Effector memory CD8-positive, alpha-beta T cell (primary cell): Measurements from ENCODE around the gene GFI1.
A peak's percentile ranks its signal among the peaks of the same experiment; 100 is the strongest.

ENCODE experiments used
- ATAC-seq: fragments of 150-1000 bp; cut with Tn5 transposase; replicated peaks from 2 replicates; pipeline ENCODE4 v1.10.0; 2021; ENCODE audit warnings: mild to moderate bottlenecking, moderate library complexity
- DNase-seq, 3 experiments: peaks; one replicate each; pipeline ENCODE4 v3.0.0; 2021
- H3K27ac Mint-ChIP-seq, 2 donors: one replicate each; pipeline ENCODE4 v1.8.0; 2022; ENCODE audit warnings: mild to moderate bottlenecking in 2 of 2, mixed read lengths in 2 of 2, moderate library complexity in 2 of 2
- H3K27me3 Mint-ChIP-seq, 2 donors: one replicate each; pipeline ENCODE4 v1.8.0; 2022; ENCODE audit warnings: mixed read lengths in 2 of 2
- H3K36me3 Mint-ChIP-seq: one replicate; pipeline ENCODE4 v1.8.0; 2022; ENCODE audit warnings: mild to moderate bottlenecking, moderate library complexity, mixed read lengths; ENCODE audit not compliant: insufficient read depth
- H3K4me1 Mint-ChIP-seq, 2 donors: one replicate each; pipeline ENCODE4 v1.8.0; 2022; ENCODE audit warnings: low read depth in 2 of 2, mixed read lengths in 2 of 2
- H3K4me3 Mint-ChIP-seq, 2 donors: one replicate each; pipeline ENCODE4 v1.8.0; 2022; ENCODE audit warnings: mild to moderate bottlenecking in 2 of 2, mixed read lengths in 2 of 2, moderate library complexity in 2 of 2
- H3K9me3 Mint-ChIP-seq, 2 donors: one replicate each; pipeline ENCODE4 v1.8.0; 2022; ENCODE audit warnings: mixed read lengths in 2 of 2

Gene GFI1

DNA sequence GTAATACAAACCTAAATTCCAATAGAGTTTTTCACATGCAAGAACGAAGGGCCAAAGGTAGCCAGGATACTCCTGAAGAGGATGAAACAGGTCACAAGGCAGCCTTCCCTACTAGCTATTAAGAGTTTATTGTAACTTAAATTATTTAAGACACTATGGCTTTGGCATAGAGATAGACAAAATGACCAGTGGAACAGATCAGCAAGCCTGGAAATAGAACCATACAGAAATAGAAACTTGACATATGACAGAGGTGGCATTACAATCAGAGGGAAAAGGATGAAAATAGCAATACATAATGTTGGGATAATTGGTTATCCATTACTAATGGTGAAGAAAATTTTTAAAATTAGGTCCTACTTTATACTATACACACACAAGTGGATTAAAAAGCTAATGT lies 16.5 kb downstream of the GFI1 start:
- no peaks in the 10 kb centered on the region for H3K9me3 Mint-ChIP-seq
- H3K36me3 Mint-ChIP-seq, result peaks cover 11% of the 10 kb centered on the region
- no peak for ATAC-seq
- no peak for DNase-seq
- H3K27ac Mint-ChIP-seq, result peak overlapping the region in 1 of 2 donors; percentile 72
- H3K4me1 Mint-ChIP-seq, result peaks cover 14 to 50% of the 10 kb centered on the region in 2 donors
- no peak overlapping the region for H3K4me3 Mint-ChIP-seq
- no peaks in the 10 kb centered on the region for H3K27me3 Mint-ChIP-seq

DNA sequence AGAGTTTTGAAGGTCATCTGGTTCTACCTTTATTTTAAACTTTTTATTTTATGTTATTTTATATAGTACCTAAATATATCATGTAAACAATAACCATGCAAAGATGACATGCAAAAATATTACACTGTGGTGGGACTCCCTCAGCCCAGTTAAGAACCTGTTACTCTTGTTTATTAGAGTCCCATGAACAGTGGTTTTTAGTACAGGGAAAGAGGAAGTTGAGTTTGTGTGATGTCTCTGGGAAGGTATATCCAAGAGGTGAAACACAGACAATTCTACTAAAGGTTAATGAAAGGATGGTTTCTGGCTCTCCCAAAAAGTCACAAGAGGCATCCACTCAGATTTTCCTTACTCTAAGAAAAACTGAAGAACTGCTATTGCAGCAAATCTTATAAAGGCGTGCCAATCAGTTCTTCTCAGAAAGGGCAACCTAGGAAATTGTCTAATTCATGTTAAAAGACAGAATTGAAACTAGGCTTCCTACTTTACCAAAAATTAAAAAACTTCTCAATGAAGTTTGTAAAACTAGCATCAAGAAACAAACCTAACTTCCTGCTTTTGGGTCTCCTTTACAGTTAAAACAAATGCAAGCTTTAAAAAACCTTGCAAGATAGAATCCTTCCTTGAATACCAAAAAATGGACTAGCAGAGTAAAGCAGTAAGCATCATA lies 19.9 kb downstream of the GFI1 start:
- H3K4me1 Mint-ChIP-seq, result peaks cover 13 to 42% of the 10 kb centered on the region in 2 donors
- H3K4me3 Mint-ChIP-seq, result no peak overlapping the region
- H3K9me3 Mint-ChIP-seq, result no peaks in the 10 kb centered on the region
- H3K27me3 Mint-ChIP-seq, result no peaks in the 10 kb centered on the region
- ATAC-seq (no peak), DNase-seq (no peak)
- peaks cover 11% of the 10 kb centered on the region for H3K36me3 Mint-ChIP-seq
- peak overlapping the region in 1 of 2 donors; percentile 86 for H3K27ac Mint-ChIP-seq

DNA sequence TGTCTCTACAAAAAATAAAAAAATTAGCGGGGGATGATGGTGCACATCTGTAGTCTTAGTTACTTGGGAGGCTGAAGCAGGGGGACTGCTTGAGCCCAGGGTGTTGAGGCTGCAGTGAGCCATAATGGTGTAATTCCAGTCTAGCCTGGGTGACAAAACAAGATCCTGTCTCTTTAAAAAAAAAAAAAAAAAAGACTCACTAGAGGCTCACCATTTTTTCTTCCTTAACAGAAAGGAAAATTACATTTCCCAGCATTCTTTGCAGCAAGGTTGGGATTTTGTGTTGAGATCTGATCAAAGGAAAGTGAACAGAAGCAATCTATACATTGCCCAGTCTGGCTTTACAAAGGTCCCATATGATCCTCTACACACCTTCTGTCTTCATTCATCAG lies 21.5 kb downstream of the GFI1 start:
- no peak for DNase-seq
- Mint-ChIP-seq H3K27me3 (no peaks in the 10 kb centered on the region), H3K27ac (peak overlapping the region; percentile 64 to 86), H3K4me3 (peak overlapping the region in 1 of 2 donors; percentile 40), H3K9me3 (no peaks in the 10 kb centered on the region), H3K36me3 (peaks cover 5% of the 10 kb centered on the region), H3K4me1 (peaks cover 13 to 39% of the 10 kb centered on the region in 2 donors)
- ATAC-seq, result no peak

DNA sequence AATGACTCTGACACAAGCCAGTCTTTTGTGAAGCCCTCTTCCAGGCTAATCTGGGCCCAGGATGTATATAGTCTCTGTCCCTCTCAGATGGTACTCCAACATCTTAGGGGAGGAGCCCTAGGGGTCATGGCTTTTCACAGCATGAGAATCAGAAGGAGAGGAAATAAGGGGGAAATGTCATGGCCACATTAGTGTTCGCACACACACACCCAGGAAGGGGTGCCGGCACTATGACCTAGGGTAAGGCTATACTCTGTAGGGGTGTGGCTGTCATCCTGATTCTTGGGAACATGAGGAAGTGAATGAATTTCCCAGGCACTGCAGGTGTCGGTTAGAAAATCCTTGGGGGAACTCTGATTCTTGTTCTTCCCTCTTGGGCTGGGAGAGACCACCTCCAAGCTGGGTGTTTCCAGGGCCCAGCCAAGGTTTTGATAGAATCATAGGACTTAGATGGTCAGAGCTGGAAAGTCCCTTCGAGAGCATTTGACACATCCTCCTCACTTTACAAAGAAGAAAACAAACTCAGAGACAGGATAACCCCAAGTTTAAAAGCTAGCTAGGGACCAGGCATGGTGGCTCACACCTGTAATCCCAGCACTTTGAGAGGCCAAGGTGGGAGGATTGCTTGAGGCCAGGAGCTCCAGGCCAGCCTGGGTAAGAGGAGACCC lies 22.0 kb downstream of the GFI1 start:
- ATAC-seq (peak; percentile 67), DNase-seq (no peak)
- Mint-ChIP-seq H3K27me3 (no peaks in the 10 kb centered on the region), H3K27ac (peak overlapping the region; percentile 64 to 86), H3K36me3 (peaks cover 3% of the 10 kb centered on the region), H3K4me1 (peaks cover 18 to 42% of the 10 kb centered on the region in 2 donors), H3K9me3 (no peaks in the 10 kb centered on the region), H3K4me3 (peak overlapping the region in 1 of 2 donors; percentile 40)

DNA sequence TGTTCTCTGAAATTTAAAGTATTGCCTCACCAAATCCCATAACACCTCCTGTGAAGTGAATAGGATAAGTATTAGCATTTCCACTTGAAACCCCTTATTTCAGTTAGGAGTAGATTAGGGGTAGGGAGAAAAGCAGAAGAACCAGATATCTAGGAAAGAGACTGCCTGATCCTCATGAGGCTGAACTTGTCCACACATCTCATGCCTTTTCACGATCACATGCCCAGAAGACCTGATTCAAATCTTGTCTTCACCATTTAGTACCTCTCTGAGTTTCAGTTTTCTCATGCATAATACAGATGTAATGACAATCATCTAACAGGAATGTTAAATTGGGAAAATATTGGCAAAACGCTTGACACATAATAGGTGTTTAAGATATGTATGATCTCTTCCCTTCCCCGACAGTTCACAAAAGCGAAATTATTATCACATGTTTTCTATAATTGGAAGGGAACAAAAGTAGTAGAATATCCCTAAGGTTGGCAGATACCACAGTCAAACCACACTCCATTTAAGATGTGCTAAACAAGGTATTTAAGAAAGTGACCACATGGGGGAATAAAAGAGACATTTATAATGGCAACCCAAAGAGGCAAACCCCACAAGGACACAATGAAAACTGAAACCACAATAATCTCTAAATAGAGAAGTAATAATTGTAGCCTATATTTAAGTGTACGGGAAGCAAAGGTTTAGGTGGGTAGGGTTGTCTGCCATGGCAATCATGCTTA lies 25.2 kb downstream of the GFI1 start:
- ATAC-seq (peak; percentile 32), DNase-seq (no peak)
- H3K36me3 Mint-ChIP-seq, result no peaks in the 10 kb centered on the region
- H3K9me3 Mint-ChIP-seq, result no peaks in the 10 kb centered on the region
- H3K4me1 Mint-ChIP-seq, result peaks cover 21 to 38% of the 10 kb centered on the region in 2 donors
- H3K4me3 Mint-ChIP-seq, result peak overlapping the region in 1 of 2 donors; percentile 30
- peak overlapping the region in 1 of 2 donors; percentile 41 for H3K27ac Mint-ChIP-seq
- H3K27me3 Mint-ChIP-seq, result no peaks in the 10 kb centered on the region

DNA sequence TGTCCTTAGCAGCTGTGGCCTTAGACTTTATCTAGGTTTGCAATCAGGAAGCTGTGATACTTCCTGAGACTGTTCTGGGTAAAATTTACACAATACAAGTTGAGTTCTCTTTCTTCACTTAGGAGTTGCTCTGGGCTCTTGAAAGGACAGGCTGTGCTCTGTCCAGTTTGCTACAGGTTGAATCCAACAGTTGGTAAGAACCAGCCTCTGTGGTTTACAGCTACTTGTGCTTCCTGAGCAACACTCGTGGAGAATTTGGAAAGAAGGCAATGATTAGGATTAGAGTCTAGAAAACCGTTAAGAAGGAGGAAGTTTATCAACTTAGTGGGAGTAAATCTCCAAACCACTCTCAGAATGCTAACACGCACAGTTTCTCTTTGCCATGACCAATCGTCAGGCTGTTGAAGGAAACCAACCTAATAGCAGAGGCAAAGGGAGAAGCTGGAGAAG lies 26.8 kb downstream of the GFI1 start:
- DNase-seq (no peak), ATAC-seq (peak; percentile 31)
- H3K27me3 Mint-ChIP-seq, result no peaks in the 10 kb centered on the region
- H3K27ac Mint-ChIP-seq, result peak overlapping the region; percentile 39 to 72
- peaks cover 20 to 26% of the 10 kb centered on the region in 2 donors for H3K4me1 Mint-ChIP-seq
- H3K36me3 Mint-ChIP-seq, result peaks cover 4% of the 10 kb centered on the region
- peak overlapping the region; percentile 45 to 54 for H3K4me3 Mint-ChIP-seq
- H3K9me3 Mint-ChIP-seq, result no peaks in the 10 kb centered on the region

DNA sequence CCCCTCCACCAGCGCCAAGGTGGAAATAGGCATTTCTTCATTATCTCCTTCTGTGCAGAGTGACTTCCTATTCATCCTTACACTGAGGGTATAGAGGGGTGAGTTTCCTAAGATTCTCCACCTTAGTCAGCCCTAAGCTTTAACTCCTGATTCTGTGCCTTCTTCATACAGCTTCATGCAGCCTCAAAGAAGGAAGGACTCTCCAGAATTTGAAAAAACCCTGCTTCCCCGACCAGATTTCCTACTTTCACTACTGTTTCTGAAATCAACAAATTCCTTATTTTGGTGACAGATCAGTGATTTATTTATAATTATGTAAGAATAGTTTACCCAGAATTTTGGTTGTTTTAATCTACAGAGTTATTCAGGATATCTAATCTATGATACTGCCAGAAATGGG lies 28.6 kb downstream of the GFI1 start:
- Mint-ChIP-seq H3K9me3 (no peaks in the 10 kb centered on the region), H3K4me1 (peaks cover 13% of the 10 kb centered on the region in 2 donors), H3K27ac (no peak overlapping the region), H3K27me3 (no peaks in the 10 kb centered on the region), H3K36me3 (peaks cover 4% of the 10 kb centered on the region), H3K4me3 (no peak overlapping the region)
- DNase-seq (no peak), ATAC-seq (no peak)

DNA sequence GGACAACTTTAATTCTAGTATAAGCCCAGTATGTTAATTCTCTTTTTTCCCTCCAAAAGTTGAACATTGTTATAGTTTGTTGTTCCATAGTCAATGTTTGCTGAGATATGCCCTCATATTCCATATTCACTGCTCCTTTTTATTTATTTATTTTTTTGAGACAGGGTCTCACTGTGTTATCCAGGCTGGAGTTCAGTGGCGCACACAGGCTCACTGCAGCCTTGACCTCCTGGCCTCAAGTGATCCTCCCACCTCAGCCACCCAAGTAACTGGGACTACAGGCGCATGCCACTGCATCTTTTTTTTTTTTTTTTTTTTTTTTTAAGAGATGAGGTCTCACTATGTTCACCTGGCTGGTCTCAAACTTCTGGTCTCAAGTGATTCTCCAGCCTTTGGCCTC lies 38.7 kb downstream of the GFI1 start:
- Mint-ChIP-seq H3K4me1 (peaks cover 3 to 6% of the 10 kb centered on the region in 2 donors), H3K9me3 (no peaks in the 10 kb centered on the region), H3K27me3 (no peaks in the 10 kb centered on the region), H3K4me3 (no peak overlapping the region), H3K36me3 (no peaks in the 10 kb centered on the region), H3K27ac (no peak overlapping the region)
- ATAC-seq (no peak), DNase-seq (no peak)

DNA sequence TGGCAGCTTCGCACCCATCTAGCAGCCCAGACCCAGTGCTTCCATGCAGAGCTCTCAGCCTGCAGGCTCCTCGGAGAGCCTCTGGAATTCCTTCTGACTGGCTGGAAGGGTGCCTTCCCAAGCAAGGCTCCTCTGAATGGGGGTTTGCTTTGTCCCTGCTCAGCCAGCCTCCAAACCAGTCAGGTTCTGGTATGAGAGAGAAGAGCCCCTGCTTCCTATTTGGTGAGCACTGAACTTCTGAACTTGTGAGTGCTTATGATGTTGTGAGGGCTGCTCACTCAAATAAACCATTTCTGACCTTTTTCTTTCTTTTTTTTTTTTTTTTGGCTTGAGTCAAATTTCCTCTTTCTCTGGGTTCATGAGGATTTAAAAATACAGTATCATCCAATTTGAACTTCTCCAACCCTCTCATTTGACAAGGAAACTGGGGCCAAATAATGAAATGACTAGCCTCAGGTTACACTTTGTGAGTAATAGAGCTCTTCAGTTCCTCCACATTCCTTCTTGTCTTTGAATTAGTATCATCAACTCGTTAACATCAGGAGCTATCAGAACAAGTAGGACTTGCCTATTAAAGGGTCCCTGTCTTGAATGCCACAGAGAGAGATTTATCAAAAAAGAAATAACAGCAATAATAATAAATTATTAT lies 39.6 kb downstream of the GFI1 start:
- DNase-seq (no peak), ATAC-seq (no peak)
- H3K9me3 Mint-ChIP-seq, result no peaks in the 10 kb centered on the region
- no peaks in the 10 kb centered on the region for H3K27me3 Mint-ChIP-seq
- H3K36me3 Mint-ChIP-seq, result peaks cover 2% of the 10 kb centered on the region
- peaks cover 3 to 6% of the 10 kb centered on the region in 2 donors for H3K4me1 Mint-ChIP-seq
- H3K27ac Mint-ChIP-seq, result no peak overlapping the region
- no peak overlapping the region for H3K4me3 Mint-ChIP-seq

DNA sequence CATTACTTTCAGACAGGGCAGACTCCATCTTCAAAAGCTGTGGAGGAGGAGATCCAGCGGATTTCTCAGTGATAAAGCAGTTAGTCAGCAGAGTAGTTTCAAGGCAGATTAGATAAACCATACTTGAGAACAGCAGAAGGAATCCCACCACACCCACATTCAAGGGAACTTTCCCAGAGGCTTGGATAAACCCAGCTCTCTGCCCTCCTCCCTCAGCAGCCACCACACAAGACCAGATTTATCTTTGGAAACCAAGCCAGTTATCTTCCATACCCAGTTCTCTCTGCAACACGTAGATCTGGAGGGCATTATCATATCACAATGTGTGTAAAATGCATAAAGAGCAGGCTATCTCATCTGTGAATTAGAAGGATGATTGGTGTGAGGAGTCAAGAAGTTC lies 40.2 kb downstream of the GFI1 start:
- ATAC-seq (no peak), DNase-seq (no peak)
- Mint-ChIP-seq H3K9me3 (no peaks in the 10 kb centered on the region), H3K4me3 (no peak overlapping the region), H3K27ac (no peak overlapping the region), H3K4me1 (peaks cover 3 to 6% of the 10 kb centered on the region in 2 donors), H3K36me3 (peaks cover 2% of the 10 kb centered on the region), H3K27me3 (no peaks in the 10 kb centered on the region)

DNA sequence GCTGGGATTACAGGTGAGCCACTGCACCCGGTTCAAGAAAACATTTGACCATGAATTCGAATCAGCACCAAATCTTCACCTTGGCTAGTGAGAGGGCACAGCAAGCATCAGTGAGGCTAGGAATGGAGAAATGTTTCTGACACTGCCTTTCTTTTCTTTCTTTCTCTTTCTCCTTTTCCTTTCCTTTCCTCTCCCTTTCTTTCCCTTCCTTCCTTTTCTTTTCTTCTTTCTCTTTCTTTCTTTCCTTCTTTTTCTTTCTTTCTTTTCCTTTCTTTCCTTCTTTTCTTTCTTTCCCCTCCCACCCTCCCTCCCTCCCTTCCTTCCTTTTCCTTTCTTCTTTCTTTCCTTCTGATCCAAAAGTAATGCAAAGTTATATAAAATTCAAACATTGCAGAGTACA lies 40.9 kb downstream of the GFI1 start:
- Mint-ChIP-seq H3K4me1 (peaks cover 3 to 6% of the 10 kb centered on the region in 2 donors), H3K27ac (no peak overlapping the region), H3K36me3 (peaks cover 2% of the 10 kb centered on the region), H3K9me3 (no peaks in the 10 kb centered on the region), H3K27me3 (no peaks in the 10 kb centered on the region), H3K4me3 (no peak overlapping the region)
- DNase-seq (no peak), ATAC-seq (no peak)

DNA sequence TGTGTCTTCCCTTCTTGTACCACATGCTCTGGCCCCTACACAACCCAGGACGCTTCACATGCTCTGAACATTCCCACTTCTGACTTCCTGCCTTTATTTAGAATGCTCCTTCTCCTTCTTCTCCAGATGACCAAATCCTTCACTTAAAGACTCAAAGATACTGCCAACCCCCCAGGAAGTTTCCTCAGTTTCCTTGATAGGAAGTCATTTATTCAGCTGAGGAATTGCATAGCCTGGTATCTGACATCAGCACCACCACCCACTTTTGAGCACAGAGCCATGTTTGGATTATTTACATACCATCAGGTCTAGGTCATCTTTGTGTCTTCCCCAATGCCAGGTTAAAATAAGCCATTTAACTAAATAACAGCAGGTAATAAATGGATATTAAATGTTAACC lies 42.4 kb downstream of the GFI1 start:
- H3K27me3 Mint-ChIP-seq, result no peaks in the 10 kb centered on the region
- DNase-seq, result no peak
- H3K36me3 Mint-ChIP-seq, result peaks cover 2% of the 10 kb centered on the region
- H3K4me3 Mint-ChIP-seq, result no peak overlapping the region
- ATAC-seq, result no peak
- no peaks in the 10 kb centered on the region for H3K9me3 Mint-ChIP-seq
- peaks cover 3 to 6% of the 10 kb centered on the region in 2 donors for H3K4me1 Mint-ChIP-seq
- peak overlapping the region in 1 of 2 donors; percentile 74 for H3K27ac Mint-ChIP-seq

DNA sequence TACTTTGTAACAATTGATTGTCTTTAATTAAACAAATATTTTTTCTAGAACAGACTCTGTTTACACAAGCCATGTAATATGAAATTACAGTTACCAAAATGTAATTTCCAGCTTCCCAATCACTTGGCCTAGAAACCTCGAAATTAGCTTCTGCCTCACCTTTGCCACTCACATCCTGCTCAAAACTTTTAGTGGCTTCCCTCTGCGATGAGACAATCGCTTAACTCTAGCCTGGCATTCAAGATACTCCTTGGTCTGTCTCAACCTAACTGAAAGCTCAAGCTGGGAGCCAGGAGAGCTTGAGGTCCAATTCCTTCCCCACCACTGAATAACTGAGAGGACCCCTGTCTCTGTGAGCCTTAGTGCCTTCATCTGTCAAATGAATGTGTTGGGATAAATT lies 42.8 kb downstream of the GFI1 start:
- H3K9me3 Mint-ChIP-seq, result no peaks in the 10 kb centered on the region
- peaks cover 2% of the 10 kb centered on the region for H3K36me3 Mint-ChIP-seq
- H3K27me3 Mint-ChIP-seq, result no peaks in the 10 kb centered on the region
- DNase-seq (no peak), ATAC-seq (no peak)
- no peak overlapping the region for H3K4me3 Mint-ChIP-seq
- peaks cover 3 to 6% of the 10 kb centered on the region in 2 donors for H3K4me1 Mint-ChIP-seq
- peak overlapping the region in 1 of 2 donors; percentile 74 for H3K27ac Mint-ChIP-seq
